OCI-LY7 (cell line): Measurements from ENCODE around the gene LZTFL1. TPM values are rescaled to one million over a fixed set of nuclear protein-coding genes. Genes with fewer than 3 reads are reported as not detected.

Source experiments
- BruUV-seq: library from RNA; stranded (reverse); fragments of 400-500 nt; replicated peaks from 2 replicates; lab custom pipeline; 2021; lab: Mats Ljungman, UMichigan
- CTCF ChIA-PET: fragments of 300-600 bp; sonication (Branson Sonifier 250); formaldehyde crosslinking; loops from one replicate; lab custom pipeline; 2022; ENCODE audit warnings: antibody characterized with exemption; ENCODE audit not compliant: unreplicated experiment; lab: Charles Lee
- POLR2A ChIA-PET: fragments of 300-600 bp; sonication (Branson Sonifier 250); formaldehyde crosslinking; loops from one replicate; lab custom pipeline; 2022; ENCODE audit warnings: antibody characterized with exemption; lab: Charles Lee
- DNase-seq: peaks from one replicate; pipeline ENCODE4 v3.0.0-alpha.2; 2015; ENCODE audit warnings: low spot score
- H2AFZ ChIP-seq: fragments of 200-600 bp; sonication (generic), shearing (Covaris generic); 2 replicates; pipeline ENCODE4 v1.6.1; 2014; ENCODE audit warnings: mild to moderate bottlenecking, antibody characterized with exemption, low read length, moderate library complexity
- H3K27ac ChIP-seq: fragments of 200-600 bp; sonication (generic); 2 replicates; pipeline ENCODE4 v1.5.1; 2014; ENCODE audit warnings: mixed run types, low read depth, mild to moderate bottlenecking, moderate library complexity, low read length, inconsistent platforms; ENCODE audit not compliant: poor library complexity, severe bottlenecking
- H3K36me3 ChIP-seq: fragments of 200-600 bp; sonication (generic); 2 replicates; pipeline ENCODE4 v1.6.1; 2014; ENCODE audit warnings: mild to moderate bottlenecking, antibody characterized with exemption, low read length, moderate library complexity, mixed read lengths; ENCODE audit not compliant: insufficient read depth
- H3K4me1 ChIP-seq: fragments of 200-600 bp; sonication (generic); 2 replicates; pipeline ENCODE4 v1.5.1; 2014; ENCODE audit warnings: mild to moderate bottlenecking, low read length; ENCODE audit not compliant: insufficient read depth, poor library complexity, severe bottlenecking
- H3K4me2 ChIP-seq: fragments of 200-600 bp; sonication (generic); 2 replicates; pipeline ENCODE4 v1.6.1; 2014; ENCODE audit warnings: mild to moderate bottlenecking, low read length
- H3K4me3 ChIP-seq: fragments of 200-600 bp; sonication (generic); 2 replicates; pipeline ENCODE4 v1.5.1; 2014; ENCODE audit warnings: mild to moderate bottlenecking, low read depth, low read length; ENCODE audit not compliant: poor library complexity, severe bottlenecking
- H3K79me2 ChIP-seq: fragments of 200-600 bp; sonication (generic); 2 replicates; pipeline ENCODE4 v1.6.1; 2016; ENCODE audit warnings: low read depth, mild to moderate bottlenecking, low read length, moderate library complexity, mixed read lengths; ENCODE audit not compliant: insufficient read depth
- H3K9me2 ChIP-seq: fragments of 200-600 bp; sonication (generic); 2 replicates; pipeline ENCODE4 v1.6.1; 2016; ENCODE audit warnings: mild to moderate bottlenecking, low read length, mixed read lengths; ENCODE audit not compliant: insufficient read depth
- H3K9me3 ChIP-seq: fragments of 200-600 bp; sonication (generic); 2 replicates; pipeline ENCODE4 v1.6.1; 2014; ENCODE audit warnings: mild to moderate bottlenecking, mixed run types, low read length, mixed read lengths
- H4K20me1 ChIP-seq: fragments of 200-600 bp; sonication (generic); 2 replicates; pipeline ENCODE4 v1.6.1; 2014; ENCODE audit warnings: mild to moderate bottlenecking, antibody characterized with exemption, low read length, moderate library complexity, mixed read lengths; ENCODE audit not compliant: insufficient read depth
- CTCF ChIP-seq: fragments of 200-600 bp; sonication (generic); conservative IDR thresholded peaks from 2 replicates; pipeline ENCODE4 v1.5.1; 2014; ENCODE audit warnings: mild to moderate bottlenecking, antibody characterized with exemption, low read length, moderate library complexity, mixed read lengths
- EZH2phosphoT487 ChIP-seq: fragments of 200-600 bp; sonication (generic); IDR thresholded peaks from 2 replicates; pipeline ENCODE4 v1.6.1; 2018; ENCODE audit warnings: low read depth, borderline replicate concordance, mild to moderate bottlenecking, mixed run types, antibody characterized with exemption, low read length, moderate library complexity, mixed read lengths
- intact Hi-C: fragments of 100-400 bp; cut with micrococcal nuclease; formaldehyde crosslinking; loops from one replicate; pipeline ENCODE4 v1.10.0; 2022; ENCODE audit not compliant: unreplicated experiment
- total RNA-seq, 2 experiments: library from RNA; depleted of rRNA in 1 of 2; stranded (reverse); fragments of >200 nt in 1 of 2; shearing (Covaris generic) in 1 of 2; gene quantifications; 2 replicates each; pipeline ENCODE4 v1.2.3, GENCODE V29; 2014 to 2022

LZTFL1 gene
- total RNA-seq, 2 experiments from 2014 or later: 3.2 to 8.7 TPM

GRCh38 chr3:45872569-45872968 lies 30.6 kb upstream of the LZTFL1 start:
- Histone ChIP-seq H3K9me3 (no peaks in the 10 kb centered on the region), H3K9me2 (no peaks in the 10 kb centered on the region), H3K27ac (no peak overlapping the region), H3K36me3 (no peaks in the 10 kb centered on the region), H3K4me1 (no peaks in the 10 kb centered on the region), H3K79me2 (no peaks in the 10 kb centered on the region), H2AFZ (0 out of 2 replicates have a peak overlapping the region, but pooled peaks have one; percentile 20), H3K4me3 (no peak overlapping the region), H3K4me2 (no peak overlapping the region), H4K20me1 (no peaks in the 10 kb centered on the region)
- DNase-seq: no peak
- CTCF ChIA-PET: no interaction called here
- intact Hi-C loops: no loop called here
- POLR2A ChIA-PET: no interaction called here
- no peak for TF ChIP-seq EZH2phosphoT487
- TF ChIP-seq CTCF: no peak
- BruUV-seq: no TSS peak

GRCh38 chr3:45871780-45872179 lies 29.9 kb upstream of the LZTFL1 start:
- no peak overlapping the region for H3K4me2 ChIP-seq
- no peak overlapping the region for H3K4me3 ChIP-seq
- H3K4me1 ChIP-seq: no peaks in the 10 kb centered on the region
- CTCF ChIA-PET: no interaction called here
- H3K36me3 ChIP-seq: no peaks in the 10 kb centered on the region
- intact Hi-C loops: no loop called here
- no TSS peak for BruUV-seq
- H3K9me3 ChIP-seq: no peaks in the 10 kb centered on the region
- TF ChIP-seq CTCF: no peak
- TF ChIP-seq EZH2phosphoT487: no peak
- H2AFZ ChIP-seq: no peak overlapping the region
- no peak for DNase-seq
- no peaks in the 10 kb centered on the region for H3K9me2 ChIP-seq
- H3K79me2 ChIP-seq: no peaks in the 10 kb centered on the region
- POLR2A ChIA-PET: interaction anchor here (0.7 kb wide), 1 partner anchor 32 kb away, joined by 3 read pairs; no protein-coding TSS in a partner anchor
- H4K20me1 ChIP-seq: no peaks in the 10 kb centered on the region
- no peak overlapping the region for H3K27ac ChIP-seq

- Histone ChIP-seq H3K4me2 (no peak overlapping the region), H3K4me1 (no peaks in the 10 kb centered on the region), H3K9me3 (no peaks in the 10 kb centered on the region), H2AFZ (no peak overlapping the region), H3K27ac (no peak overlapping the region), H3K4me3 (no peak overlapping the region), H4K20me1 (no peaks in the 10 kb centered on the region), H3K79me2 (no peaks in the 10 kb centered on the region), H3K36me3 (no peaks in the 10 kb centered on the region), H3K9me2 (no peaks in the 10 kb centered on the region)
- CTCF ChIA-PET: no interaction called here
- intact Hi-C loops: no loop called here
- no peak for TF ChIP-seq EZH2phosphoT487
- BruUV-seq: no TSS peak
- POLR2A ChIA-PET: no interaction called here
- DNase-seq: no peak
Observed at GRCh38 chr3:45870099-45870498, 28.2 kb upstream of the LZTFL1 start.
